Activated CD4-positive, alpha-beta T cell treated with anti-CD3 and anti-CD28 coated beads, Interleukin-2, amount 10 ng/mL, durations not matched to agents 7 days and 5 days (primary cell): ENCODE data around the gene ARID3A. TPM values are rescaled to one million over a fixed set of nuclear protein-coding genes. Genes with fewer than 3 reads are reported as not detected.

Experiments
- CTCF ChIA-PET: fragments of 350-600 bp; sonication (Branson Sonifier 250); formaldehyde crosslinking; loops from one replicate; lab custom pipeline; 2021; ENCODE audit warnings: antibody characterized with exemption; lab: Charles Lee
- POLR2A ChIA-PET: fragments of 350-600 bp; sonication (Branson Sonifier 250); formaldehyde crosslinking; loops from one replicate; lab custom pipeline; 2021; ENCODE audit warnings: antibody characterized with exemption; lab: Charles Lee
- DNase-seq: peaks from one replicate; pipeline ENCODE4 v3.0.0-alpha.2; 2020
- H3K27ac Mint-ChIP-seq: one replicate; pipeline ENCODE4 v1.8.0; 2021; ENCODE audit warnings: mild to moderate bottlenecking, moderate library complexity, mixed read lengths
- H3K27me3 Mint-ChIP-seq: one replicate; pipeline ENCODE4 v1.8.0; 2021; ENCODE audit warnings: mixed read lengths
- H3K36me3 Mint-ChIP-seq: one replicate; pipeline ENCODE4 v1.8.0; 2021; ENCODE audit warnings: low read depth, mixed read lengths
- H3K4me1 Mint-ChIP-seq: one replicate; pipeline ENCODE4 v1.8.0; 2021; ENCODE audit warnings: mixed read lengths
- H3K4me3 Mint-ChIP-seq: one replicate; pipeline ENCODE4 v1.8.0; 2021; ENCODE audit warnings: mild to moderate bottlenecking, moderate library complexity, mixed read lengths
- H3K9me3 Mint-ChIP-seq: one replicate; pipeline ENCODE4 v1.8.0; 2021; ENCODE audit warnings: mixed read lengths
- total RNA-seq, 2 experiments: library from RNA; stranded (reverse); gene quantifications; one replicate each; pipeline ENCODE4 v1.2.3, GENCODE V29; 2021

ARID3A gene
- total RNA-seq, 2 experiments from 2014 or later: 25.8 to 28.4 TPM

DNA sequence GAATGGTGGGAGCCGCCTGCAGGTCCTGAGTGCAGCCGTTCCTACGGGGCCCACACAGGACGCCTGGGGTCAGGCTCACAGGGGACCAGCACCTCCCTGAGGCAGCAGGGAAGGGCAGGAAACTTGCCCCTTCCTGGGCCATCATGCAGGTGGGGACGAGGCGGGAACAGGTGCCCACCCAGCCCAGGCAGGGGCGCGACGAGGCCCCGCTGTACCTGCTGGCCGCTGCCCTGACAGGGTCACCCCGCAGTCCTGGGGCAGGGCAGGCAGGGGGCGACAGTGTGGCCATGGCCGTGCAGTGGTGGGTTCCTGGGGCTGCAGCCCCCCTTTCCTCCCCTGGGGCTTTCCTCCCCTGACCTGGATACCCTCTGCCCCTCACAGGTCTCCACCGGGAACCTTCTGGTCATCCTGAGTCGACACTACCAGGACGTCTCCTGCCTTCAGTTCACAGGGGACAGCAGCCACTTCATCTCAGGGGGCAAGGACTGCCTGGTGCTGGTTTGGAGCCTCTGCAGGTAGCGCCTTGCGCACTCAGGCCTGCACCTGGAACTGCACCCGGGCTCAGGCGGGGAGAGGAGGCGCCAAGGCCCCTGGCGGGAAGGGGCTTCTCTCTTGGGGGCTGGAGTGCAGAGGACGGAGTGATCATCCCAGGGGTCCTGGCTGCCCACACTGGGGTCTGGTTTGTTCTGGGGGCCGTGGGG is 63.7 kb downstream of the ARID3A start:
- H3K36me3 Mint-ChIP-seq: peaks cover 7% of the 10 kb centered on the region

DNA sequence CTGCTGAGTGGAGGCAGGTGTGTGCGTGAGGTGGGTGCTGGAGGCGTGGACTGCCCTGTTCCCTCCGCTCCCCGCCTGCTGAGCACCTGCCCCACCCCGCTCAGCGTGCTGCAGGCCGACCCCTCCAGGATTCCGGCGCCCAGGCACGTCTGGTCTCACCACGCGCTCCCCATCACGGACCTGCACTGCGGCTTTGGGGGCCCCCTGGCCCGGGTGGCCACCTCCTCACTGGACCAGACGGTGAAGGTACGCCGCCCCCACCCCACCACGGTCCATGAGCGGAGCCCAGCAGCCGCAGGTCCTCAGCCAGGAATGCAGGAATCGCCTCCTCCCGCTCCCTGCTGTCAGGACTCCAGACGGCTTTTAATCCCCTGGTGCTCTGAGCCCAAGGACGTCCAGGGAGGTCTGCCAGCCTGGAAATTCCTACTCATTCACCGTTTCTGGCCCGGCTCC is 64.3 kb downstream of the ARID3A start:
- no peaks in the 10 kb centered on the region for H3K9me3 Mint-ChIP-seq
- ChIA-PET CTCF (no interaction called here), POLR2A (no interaction called here)
- no peak overlapping the region for H3K4me3 Mint-ChIP-seq
- H3K4me1 Mint-ChIP-seq: peaks cover 11% of the 10 kb centered on the region
- H3K36me3 Mint-ChIP-seq: peaks cover 7% of the 10 kb centered on the region
- H3K27ac Mint-ChIP-seq: no peak overlapping the region
- DNase-seq: no peak
- no peaks in the 10 kb centered on the region for H3K27me3 Mint-ChIP-seq

More for the DNA sequence above, 63.7 kb downstream of the ARID3A start:
- Mint-ChIP-seq H3K9me3 (no peaks in the 10 kb centered on the region), H3K4me3 (no peak overlapping the region), H3K27me3 (no peaks in the 10 kb centered on the region), H3K27ac (no peak overlapping the region), H3K4me1 (peaks cover 17% of the 10 kb centered on the region)
- CTCF ChIA-PET: no interaction called here
- no peak for DNase-seq
- POLR2A ChIA-PET: no interaction called here

GRCh38 chr19:990746-991145 is 64.9 kb downstream of the ARID3A start:
- H3K36me3 Mint-ChIP-seq: peaks cover 7% of the 10 kb centered on the region
- H3K27ac Mint-ChIP-seq: no peak overlapping the region
- POLR2A ChIA-PET: no interaction called here
- no peaks in the 10 kb centered on the region for H3K27me3 Mint-ChIP-seq
- no peak overlapping the region for H3K4me3 Mint-ChIP-seq
- peaks cover 5% of the 10 kb centered on the region for H3K4me1 Mint-ChIP-seq
- no peaks in the 10 kb centered on the region for H3K9me3 Mint-ChIP-seq
- CTCF ChIA-PET: no interaction called here
- no peak for DNase-seq

GRCh38 chr19:991174-991931 is 65.5 kb downstream of the ARID3A start:
- ChIA-PET CTCF (no interaction called here), POLR2A (no interaction called here)
- Mint-ChIP-seq H3K9me3 (no peaks in the 10 kb centered on the region), H3K4me3 (no peak overlapping the region), H3K27me3 (peaks cover 2% of the 10 kb centered on the region), H3K4me1 (peaks cover 6% of the 10 kb centered on the region), H3K36me3 (peaks cover 7% of the 10 kb centered on the region), H3K27ac (no peak overlapping the region)
- DNase-seq: peak; percentile 57

DNA sequence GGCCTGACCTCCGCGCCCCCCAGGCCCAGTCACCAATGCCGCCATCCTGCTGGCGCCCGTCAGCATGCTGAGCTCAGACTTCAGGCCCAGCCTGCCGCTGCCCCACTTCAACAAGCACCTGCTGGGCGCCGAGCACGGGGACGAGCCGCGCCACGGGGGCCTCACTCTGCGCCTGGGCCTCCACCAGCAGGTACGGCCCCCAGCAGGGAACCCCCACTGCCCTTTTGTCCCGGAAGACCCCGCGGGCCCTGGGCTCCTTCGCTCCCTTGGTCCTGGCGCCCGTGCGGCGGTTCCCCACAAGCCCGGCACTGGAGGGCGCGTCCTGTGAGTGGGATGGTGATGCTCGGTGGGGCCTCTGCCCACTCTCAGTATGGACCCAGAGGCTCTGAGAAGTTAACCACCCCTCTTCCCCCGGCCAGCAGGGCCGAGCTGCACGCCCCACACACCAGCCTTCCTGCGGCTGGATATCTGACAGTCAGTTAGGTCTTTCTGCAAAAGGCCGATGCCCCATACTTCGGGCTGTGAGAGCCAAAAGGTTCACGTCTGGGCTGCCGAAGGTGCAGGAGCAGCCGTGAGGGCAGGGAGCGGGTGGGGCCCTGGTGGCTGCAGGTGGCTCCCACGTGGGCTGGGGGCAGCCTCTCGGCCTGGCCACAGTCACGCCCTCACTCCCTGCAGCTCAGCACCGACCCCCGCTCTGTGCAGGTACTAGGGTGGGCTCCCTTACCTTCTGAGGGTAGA is 66.3 kb downstream of the ARID3A start:
- ChIA-PET POLR2A (no interaction called here), CTCF (interaction anchor here (0.6 kb wide), 1 partner anchor 86 kb away, joined by 3 read pairs; no protein-coding TSS in a partner anchor)

DNA sequence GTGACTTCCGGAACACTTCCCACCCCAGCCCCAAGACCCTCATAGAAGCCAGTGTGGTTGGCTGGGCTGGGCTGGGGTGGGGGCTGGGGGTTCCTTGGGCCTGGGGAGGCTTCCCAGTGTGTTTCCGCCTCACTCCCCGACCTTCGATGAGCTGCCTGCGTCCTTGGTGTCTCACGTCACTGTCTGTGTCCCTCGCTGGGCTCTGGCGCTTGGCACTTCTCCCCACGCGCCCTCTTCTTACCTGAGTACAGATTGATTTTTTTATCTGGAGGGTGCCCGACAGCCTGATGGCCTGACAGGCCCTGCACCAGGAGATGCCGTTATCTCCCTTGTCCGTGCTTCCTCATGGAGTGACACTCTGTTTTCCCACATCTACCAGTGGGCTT is 66.8 kb downstream of the ARID3A start:
- H3K4me1 Mint-ChIP-seq: peaks cover 6% of the 10 kb centered on the region
- ChIA-PET POLR2A (no interaction called here), CTCF (interaction anchor here (0.6 kb wide), 1 partner anchor 86 kb away, joined by 3 read pairs; no protein-coding TSS in a partner anchor)
- H3K27ac Mint-ChIP-seq: no peak overlapping the region
- no peak overlapping the region for H3K4me3 Mint-ChIP-seq
- no peaks in the 10 kb centered on the region for H3K9me3 Mint-ChIP-seq
- peaks cover 10% of the 10 kb centered on the region for H3K27me3 Mint-ChIP-seq
- DNase-seq: no peak
- H3K36me3 Mint-ChIP-seq: peaks cover 7% of the 10 kb centered on the region

More for the DNA sequence above, 66.3 kb downstream of the ARID3A start:
- H3K27ac Mint-ChIP-seq: no peak overlapping the region
- peaks cover 7% of the 10 kb centered on the region for H3K36me3 Mint-ChIP-seq
- DNase-seq: no peak
- H3K27me3 Mint-ChIP-seq: peaks cover 9% of the 10 kb centered on the region
- no peak overlapping the region for H3K4me3 Mint-ChIP-seq
- no peaks in the 10 kb centered on the region for H3K9me3 Mint-ChIP-seq
- H3K4me1 Mint-ChIP-seq: peaks cover 6% of the 10 kb centered on the region

GRCh38 chr19:993361-993830 is 67.6 kb downstream of the ARID3A start:
- Mint-ChIP-seq H3K9me3 (no peaks in the 10 kb centered on the region), H3K4me1 (peaks cover 6% of the 10 kb centered on the region), H3K27ac (no peak overlapping the region)

DNA sequence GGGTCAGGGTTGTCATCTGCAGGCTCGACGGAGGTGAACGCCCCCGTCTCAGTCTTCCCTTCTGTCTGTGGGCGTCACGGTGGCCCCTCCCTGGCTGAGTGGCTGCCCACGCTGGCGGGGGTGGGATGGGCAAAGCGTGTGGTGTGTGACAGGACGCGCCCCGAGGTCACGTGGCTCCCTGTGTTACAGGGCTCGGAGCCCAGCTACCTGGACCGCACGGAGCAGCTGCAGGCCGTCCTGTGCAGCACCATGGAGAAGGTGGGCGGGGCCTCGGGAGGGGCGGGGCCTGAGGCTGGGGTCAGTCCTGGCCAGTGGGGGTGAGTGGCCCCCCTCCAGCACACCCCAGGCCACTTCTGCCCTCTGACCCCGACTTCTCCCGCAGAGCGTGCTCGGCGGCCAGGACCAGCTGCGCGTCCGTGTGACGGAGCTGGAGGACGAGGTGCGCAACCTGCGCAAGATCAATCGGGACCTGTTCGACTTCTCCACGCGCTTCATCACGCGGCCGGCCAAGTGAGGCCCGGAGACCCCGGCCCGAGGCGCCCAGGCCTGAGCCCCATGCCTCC is 68.1 kb downstream of the ARID3A start:
- Mint-ChIP-seq H3K4me1 (peaks cover 6% of the 10 kb centered on the region), H3K4me3 (no peak overlapping the region), H3K27ac (no peak overlapping the region), H3K27me3 (peaks cover 20% of the 10 kb centered on the region), H3K36me3 (peaks cover 7% of the 10 kb centered on the region), H3K9me3 (no peaks in the 10 kb centered on the region)
- CTCF ChIA-PET: no interaction called here
- no peak for DNase-seq
- POLR2A ChIA-PET: no interaction called here

More at GRCh38 chr19:993361-993830, 67.6 kb downstream of the ARID3A start:
- Mint-ChIP-seq H3K27me3 (peaks cover 17% of the 10 kb centered on the region), H3K36me3 (peaks cover 7% of the 10 kb centered on the region), H3K4me3 (no peak overlapping the region)
- POLR2A ChIA-PET: no interaction called here
- CTCF ChIA-PET: no interaction called here
- no peak for DNase-seq

DNA sequence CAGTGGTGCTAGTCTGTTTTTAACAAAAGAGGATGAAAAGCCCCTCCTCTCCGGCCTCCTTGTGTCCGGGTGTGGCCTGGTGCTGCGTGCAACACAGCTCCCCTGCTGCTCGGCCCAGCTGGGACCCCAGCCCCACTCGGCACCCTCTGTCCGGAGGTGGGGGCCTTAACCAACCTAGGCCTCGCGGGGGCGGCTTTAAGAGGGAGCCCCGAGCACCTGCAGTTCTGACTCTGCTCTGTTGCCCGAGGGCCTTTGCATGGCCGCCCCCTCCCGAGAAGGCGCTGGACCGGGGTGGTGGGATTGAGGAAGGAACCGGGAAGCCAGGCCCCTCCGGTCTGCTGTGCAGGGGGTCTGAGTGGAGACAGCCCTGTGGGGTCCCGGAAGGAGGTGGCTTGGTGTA is 68.7 kb downstream of the ARID3A start:
- H3K4me1 Mint-ChIP-seq: peaks cover 10% of the 10 kb centered on the region
- H3K27me3 Mint-ChIP-seq: peaks cover 26% of the 10 kb centered on the region
- ChIA-PET POLR2A (no interaction called here), CTCF (no interaction called here)
- H3K36me3 Mint-ChIP-seq: peaks cover 7% of the 10 kb centered on the region
- H3K4me3 Mint-ChIP-seq: no peak overlapping the region
- no peaks in the 10 kb centered on the region for H3K9me3 Mint-ChIP-seq
- H3K27ac Mint-ChIP-seq: no peak overlapping the region
- no peak for DNase-seq

GRCh38 chr19:995051-995827 is 69.4 kb downstream of the ARID3A start:
- Mint-ChIP-seq H3K36me3 (peaks cover 7% of the 10 kb centered on the region), H3K4me1 (peaks cover 10% of the 10 kb centered on the region), H3K27ac (no peak overlapping the region), H3K9me3 (no peaks in the 10 kb centered on the region), H3K27me3 (peaks cover 27% of the 10 kb centered on the region), H3K4me3 (no peak overlapping the region)
- POLR2A ChIA-PET: no interaction called here
- CTCF ChIA-PET: interaction anchor here (0.7 kb wide), 1 partner anchor 74 kb away, joined by 4 read pairs; no protein-coding TSS in a partner anchor
- no peak for DNase-seq

GRCh38 chr19:996051-996838 is 70.4 kb downstream of the ARID3A start:
- CTCF ChIA-PET: interaction anchor here (0.7 to 1.8 kb wide), 4 partner anchors 73 to 248 kb away, joined by 3 to 4 read pairs (median 4); no protein-coding TSS in a partner anchor
- H3K9me3 Mint-ChIP-seq: no peaks in the 10 kb centered on the region
- H3K36me3 Mint-ChIP-seq: peaks cover 3% of the 10 kb centered on the region
- POLR2A ChIA-PET: interaction anchor here (0.5 kb wide), 1 partner anchor 117 kb away, joined by 3 read pairs; no protein-coding TSS in a partner anchor
- H3K27ac Mint-ChIP-seq: peak overlapping the region; percentile 19
- H3K27me3 Mint-ChIP-seq: peaks cover 32% of the 10 kb centered on the region
- peaks cover 12% of the 10 kb centered on the region for H3K4me1 Mint-ChIP-seq
- peak overlapping the region; percentile 36 for H3K4me3 Mint-ChIP-seq
- peak; percentile 70 for DNase-seq
